Activated CD8-positive, alpha-beta memory T cell treated with anti-CD3 and anti-CD28 coated beads, Interleukin-2, amount 50 U/mL, for 48 hours (primary cell): ENCODE measurements around the gene CRIM1.

Experiments used
- DNase-seq: peaks from one replicate; pipeline ENCODE4 v3.0.0-alpha.2; 2020

Gene CRIM1

DNA sequence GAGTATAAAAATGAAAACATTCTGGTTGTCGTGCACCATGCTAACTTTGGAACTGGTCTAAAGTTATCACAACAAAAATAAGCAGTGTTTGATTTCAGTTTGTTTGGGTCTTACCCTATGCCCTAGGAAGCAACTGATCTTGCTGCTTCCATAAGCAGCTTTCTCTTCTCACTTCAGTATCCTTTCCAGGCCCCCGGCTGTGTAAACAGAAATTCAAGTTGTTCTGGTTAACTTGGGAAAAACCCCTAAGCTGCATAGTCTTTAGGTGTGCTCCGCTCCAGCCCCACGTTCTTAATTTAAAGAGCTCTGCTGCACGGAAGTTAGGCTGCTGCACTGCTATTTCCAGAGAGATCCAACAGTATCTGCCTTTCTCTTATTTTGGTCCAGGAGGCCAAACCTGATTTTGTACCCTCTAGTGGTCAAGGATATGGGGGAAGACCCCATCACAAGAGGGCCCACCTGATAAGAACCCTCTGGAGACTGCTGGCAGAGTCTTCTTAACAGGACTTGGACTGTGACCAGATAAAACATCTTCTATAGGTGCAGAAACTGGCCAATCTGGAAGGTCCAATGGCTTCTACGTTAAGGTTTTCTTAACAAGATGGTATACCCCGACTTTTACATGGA lies 173.3 kb downstream of the CRIM1 start:
- no peak for DNase-seq

DNA sequence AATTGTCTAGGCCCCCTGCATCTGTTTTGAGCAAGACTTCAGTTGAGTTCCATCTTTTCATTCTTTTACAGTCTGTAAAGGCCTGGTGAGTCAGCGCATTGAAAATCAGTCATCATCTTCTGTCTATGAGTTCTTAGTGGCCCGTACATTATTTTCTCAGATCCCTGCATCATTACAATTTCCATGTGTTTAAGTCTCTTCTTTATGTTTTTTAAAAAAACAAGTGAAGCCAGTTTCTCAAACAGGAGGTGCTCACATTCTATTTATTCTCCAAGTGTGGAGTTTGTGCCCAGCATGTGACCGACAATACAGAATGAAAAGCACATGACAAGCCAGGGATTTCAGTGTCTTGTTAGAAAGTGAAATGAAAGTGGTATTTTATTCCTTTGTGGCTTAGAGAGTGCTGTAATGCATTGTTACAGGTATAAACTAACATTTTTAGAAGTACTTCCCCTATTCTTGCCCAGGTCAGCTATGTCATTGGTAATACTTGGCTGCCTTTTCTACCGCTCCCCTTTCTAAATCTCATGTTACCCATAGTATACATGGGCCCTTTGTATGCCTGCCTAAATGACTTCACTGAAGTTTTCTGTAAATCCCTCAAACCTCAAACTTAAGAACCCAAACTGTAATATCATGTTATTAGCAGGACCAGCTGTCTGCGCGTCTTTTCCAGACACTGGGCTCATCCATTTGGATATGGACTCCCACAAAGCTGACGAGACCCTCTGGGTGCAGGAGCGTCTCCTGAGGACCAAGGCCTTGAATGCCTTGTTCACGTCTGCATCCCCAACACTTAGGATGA lies 174.8 kb downstream of the CRIM1 start:
- no peak for DNase-seq

DNA sequence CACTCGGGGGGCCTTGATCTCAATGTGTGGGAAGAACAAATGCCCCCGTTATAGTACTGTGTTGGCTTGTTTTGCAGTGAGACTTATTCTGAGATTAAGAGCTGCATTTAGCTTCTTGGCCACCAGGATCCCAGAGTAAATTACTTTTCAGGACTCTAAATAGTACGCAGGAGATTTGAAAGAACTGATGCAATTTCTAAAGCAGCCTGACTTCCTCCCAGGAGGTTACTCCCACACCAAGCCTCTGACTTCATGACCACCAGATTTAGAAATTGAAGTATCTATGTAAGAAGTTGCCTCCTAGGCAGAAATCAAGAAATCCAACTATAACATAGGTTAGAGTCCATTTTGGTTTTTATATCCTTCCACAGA lies 175.4 kb downstream of the CRIM1 start:
- no peak for DNase-seq

DNA sequence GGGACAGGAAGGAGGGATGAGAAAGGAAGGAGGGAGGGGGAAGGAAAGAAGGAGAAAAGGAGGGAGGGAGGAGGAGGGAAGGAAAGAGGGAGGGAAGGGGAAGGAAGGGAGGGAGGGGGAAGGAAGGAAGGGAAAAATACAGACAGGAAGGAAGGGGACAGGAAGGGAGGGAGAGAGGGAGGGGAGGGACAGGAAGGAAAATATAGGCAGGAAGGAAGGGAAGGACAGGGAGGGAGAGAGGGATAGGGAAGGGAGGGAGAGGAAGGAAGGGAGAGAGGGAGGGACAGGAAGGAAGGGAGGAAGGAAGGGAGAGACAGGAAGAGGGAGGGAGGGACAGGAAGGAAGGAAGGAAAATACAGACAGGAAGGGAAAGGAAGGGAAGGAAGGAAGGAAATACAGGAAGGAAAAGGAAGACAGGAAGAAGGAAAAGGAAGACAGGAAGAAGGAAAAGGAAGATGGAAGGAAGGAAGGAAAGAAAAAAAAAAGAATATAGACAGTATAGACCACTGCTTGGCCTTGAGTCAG lies 178.8 kb downstream of the CRIM1 start:
- no peak for DNase-seq

DNA sequence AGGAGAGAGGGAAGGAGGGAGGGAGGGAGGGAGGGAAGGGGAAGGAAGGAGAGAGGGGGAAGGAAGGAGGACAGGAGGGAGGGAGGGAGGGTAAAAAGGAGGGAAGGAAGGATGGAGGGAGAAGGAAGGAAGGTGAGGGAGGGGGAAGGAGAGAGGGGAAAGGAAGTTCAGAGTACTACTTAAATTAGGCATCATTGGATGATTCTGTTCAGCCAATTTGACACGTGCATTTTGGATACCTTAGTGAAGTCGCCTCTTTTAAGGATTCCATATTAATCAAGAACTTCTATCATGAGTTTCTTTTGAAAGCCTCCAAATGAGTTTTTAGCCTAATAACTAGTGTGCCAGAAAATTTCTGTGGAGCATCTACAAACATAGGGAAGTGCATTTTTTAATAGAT lies 179.5 kb downstream of the CRIM1 start:
- DNase-seq: no peak

DNA sequence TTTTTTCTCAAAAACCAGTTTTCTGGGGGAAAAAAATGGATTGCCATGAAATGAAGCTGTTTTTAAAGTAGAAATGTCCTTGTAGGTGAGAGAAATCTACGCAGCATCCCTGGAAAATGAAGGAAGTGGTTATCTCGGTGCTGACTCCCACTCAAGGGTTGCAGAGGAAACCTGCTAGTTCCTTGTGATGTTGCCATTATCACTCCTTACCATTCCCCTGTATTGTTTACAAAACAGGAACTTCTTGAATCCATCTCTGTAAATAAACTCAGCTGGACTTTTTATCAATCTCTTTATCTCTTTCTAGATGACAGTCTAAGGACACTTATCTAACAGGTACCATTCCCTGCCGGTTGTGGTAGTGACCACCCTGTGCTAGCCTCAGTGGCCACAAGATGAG lies 181.2 kb downstream of the CRIM1 start:
- no peak for DNase-seq

DNA sequence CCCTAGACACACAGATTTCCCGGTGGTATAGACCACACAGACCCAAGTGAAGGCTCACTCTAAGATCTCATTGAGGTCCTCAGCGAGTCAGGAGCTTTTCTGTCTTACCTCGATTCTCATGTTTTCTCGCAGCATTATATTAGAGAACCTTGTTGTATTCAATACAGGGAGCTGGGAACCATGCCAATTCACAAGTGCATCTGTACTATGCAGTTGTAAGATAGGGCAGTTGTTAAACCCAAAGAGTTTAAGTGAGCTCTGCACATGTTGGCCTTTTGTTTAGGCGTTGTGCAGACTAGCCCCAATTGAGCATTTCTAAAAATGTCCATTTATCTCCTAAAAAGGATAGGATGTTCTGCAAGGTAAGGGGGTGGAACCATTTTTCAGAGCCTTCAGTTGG lies 182.8 kb downstream of the CRIM1 start:
- DNase-seq: no peak

DNA sequence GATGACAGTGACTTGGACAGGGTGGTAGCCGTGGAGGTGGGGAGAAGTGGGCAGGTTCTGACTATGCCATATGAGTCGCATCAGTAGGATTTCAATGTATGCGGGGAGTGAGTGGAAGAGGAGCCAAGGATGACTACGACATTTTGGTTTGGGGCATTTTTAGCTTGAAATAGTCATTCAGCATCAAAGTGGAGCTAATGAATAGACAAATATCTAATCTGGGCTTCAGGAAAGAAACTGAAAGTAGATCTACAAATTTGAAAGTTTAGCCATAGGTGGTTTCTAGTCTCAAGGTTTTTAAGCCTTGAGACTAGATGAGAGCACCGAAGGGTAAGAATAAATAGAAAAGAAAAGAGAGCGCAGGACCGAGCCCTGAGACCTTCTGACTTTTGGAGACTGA lies 184.1 kb downstream of the CRIM1 start:
- no peak for DNase-seq

DNA sequence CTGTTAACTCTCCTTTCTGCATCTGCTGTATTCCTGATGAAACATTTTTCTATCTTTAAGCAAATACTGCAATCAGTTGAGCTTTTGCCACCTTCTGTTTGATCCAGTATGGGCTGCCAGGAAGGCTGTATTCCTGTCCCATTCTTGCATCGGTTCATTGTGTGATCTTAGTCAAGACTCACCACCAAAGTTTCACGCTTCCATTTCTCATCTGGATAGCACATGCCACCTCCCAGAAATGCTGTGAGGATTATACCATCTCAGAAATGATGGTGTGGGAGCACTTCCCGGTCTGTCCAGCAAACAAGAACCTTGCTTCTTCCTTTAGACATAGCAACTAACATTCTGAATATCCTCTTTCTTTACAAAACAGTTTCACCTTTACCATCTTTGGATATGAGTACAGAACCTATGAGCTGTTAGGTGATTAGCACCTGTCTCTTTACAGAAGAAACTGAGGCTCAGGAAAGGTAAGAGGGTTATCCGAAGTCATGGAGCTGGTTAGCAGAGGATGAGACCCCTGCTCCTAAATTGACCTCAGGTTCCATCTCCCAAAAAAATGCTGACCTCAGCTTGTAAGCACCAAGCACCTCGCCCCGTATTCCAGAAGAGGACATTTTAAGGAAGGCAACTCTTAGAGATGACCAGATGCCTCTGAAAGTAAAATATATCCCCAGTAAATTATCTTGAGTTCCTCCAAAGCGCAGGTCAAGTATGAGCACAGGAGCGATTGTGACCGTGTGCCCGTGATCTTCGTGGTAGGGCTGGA lies 185.6 kb downstream of the CRIM1 start:
- no peak for DNase-seq

DNA sequence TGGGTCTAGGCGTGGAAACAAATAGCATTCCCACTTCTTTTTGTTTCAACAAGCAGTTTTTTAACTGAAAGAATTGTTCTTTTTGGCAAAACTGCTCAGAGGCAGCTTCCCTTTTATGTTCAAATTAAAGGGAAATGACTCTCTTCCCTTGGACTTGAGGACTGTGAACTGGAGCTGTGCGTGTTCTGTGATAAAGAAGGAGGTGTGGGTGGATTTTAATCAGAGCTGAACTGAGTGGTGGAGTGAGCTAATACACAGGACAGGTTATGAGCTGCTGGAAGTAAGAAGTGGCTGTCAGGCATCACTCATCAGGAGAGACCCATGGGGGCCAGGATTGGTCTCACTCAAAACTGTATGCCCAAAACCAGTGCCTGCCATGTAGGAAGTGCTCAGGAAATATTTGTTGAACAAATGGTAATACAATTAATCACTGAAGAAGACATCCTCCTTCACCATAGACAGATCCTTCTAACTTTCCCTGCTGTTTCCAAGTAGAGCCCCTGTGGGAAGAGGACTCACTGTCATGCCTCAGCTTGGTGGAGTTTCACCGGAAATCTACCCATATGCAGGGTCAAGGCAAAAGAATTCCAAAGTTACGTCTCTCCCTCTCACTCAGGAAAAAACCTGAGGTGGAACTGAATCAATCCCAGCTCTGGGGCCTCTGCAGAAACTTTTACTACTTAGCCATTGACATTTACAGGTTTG lies 186.5 kb downstream of the CRIM1 start:
- no peak for DNase-seq

DNA sequence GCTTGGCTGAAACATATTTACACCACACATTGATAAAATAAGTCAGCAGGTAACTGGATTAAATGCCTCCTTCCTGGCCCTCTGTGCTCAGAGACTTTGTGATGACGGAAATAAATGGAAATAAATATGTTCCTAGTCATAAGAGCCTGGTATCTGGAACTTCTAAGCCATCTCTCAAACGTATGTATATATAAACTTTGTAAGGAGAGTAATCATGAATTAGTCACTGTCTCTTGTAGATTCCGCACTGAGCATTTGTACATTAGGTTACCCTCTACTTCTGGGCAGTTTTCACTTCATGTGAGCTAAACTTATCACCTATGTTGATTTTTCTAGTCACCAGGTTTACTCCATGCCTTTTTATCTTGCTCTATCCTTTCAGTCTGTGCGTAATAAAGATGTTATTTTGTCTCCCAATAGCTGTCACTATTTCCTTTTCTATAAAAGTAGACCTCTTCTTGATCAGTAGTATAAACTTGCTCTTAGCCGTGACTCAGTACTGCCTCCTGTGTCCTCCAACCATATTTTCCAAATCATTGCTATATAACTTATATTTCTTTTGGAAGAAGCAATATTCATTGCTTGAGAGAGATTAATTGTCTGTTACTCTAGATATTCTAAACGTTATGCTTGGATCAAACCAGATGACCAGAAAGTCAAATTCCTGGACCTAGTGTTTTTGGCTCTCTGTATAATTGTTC lies 189.2 kb downstream of the CRIM1 start:
- no peak for DNase-seq

DNA sequence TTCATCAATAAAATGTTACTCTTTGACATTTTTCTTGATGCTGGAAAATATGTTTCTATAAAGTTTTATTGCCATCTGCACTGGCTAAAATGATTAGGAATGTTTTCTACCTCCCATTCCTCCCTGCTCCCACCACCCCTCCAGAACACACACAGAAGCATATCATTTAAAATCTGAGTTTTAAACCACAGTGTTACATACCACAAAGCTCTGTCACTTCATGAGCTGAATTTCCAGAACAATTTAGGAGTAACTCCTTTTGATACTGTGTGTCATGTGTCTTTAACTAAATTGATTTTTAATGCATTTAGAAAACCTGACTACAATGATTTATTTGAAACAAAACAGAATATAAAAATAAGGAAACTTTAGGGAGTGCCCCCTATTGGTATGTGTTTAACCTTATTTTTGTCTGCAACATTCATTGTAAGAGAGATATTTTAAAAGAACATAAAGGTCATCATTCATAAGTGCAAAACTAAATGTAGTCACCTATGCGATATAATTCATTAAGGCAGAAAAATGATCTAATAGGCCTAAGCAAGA lies 190.4 kb downstream of the CRIM1 start:
- DNase-seq: no peak

DNA sequence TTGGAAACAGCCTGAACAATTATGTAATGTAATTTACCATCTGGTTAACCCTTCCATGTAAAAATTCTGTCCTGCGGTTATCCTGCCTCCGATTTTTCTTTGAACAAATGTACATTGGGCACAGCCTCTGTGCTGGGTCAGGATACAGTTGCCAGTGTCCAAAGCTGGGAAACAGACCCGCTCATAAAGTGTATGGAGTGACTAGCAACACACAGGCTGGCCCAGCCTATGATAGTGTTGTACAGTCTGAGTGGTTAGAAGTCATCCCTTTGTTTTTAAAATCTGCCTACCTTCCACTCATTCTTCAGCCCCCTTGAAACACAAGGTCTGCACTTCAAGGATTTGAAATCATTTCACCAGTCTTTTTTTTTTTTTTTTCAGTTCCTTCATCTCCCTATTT lies 192.3 kb downstream of the CRIM1 start:
- DNase-seq: no peak

DNA sequence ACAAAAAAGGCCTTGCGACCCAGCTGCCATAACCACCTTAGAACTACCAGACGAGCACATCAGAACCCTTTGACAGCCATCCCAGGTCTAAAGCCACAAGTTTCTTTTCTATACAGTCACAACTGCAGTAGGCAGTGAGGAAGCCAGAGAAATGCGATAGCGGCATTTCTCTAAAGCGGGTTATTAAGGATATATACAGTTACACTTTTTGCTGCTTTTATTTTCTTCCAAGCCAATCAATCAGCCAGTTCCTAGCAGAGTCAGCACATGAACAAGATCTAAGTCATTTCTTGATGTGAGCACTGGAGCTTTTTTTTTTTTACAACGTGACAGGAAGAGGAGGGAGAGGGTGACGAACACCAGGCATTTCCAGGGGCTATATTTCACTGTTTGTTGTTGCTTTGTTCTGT lies 193.6 kb downstream of the CRIM1 start:
- no peak for DNase-seq

DNA sequence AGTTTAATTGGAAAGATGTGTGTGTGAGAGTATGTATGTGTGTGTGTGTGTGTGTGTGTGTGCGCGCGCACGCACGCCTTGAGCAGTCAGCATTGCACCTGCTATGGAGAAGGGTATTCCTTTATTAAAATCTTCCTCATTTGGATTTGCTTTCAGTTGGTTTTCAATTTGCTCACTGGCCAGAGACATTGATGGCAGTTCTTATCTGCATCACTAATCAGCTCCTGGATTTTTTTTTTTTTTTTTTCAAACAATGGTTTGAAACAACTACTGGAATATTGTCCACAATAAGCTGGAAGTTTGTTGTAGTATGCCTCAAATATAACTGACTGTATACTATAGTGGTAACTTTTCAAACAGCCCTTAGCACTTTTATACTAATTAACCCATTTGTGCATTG lies 194.4 kb downstream of the CRIM1 start:
- no peak for DNase-seq

DNA sequence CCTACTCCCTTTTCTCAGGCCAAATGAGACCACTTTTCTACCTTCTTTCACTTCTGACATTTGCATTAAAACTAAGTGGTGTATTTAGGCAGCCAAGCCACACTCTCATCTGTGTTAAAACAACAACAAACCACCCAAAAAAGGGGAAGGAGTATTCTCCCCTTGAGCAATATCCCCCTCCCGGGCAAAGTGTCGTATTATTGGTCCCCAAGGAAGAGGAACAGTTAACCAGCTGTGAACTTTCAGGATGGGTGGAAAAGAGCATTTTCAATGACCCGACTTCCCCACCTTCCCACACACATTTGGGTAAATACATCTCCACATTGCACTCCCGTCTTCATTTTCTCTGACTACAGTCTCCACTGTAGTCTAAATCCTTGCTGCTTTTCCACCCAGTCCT lies 198.1 kb downstream of the CRIM1 start:
- DNase-seq: no peak

DNA sequence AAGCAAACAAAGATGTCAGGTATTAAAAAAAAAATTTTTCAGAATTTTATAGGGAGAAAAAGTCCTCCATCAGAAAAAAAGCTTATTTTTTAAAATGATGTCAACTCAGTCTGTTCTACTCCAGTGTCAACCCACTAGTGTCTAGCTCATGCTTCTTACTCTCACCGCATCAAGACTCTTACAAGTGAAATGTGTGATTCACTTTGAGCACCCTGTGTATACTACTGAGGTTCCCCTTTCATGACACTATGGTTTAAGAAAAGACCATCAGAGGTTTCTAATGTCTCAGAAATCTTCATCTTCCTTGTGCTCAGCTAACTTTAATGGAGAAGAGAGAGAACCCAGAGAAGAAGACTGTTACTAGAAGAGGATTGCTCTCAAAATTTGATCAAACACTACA lies 199.0 kb downstream of the CRIM1 start:
- DNase-seq: no peak

DNA sequence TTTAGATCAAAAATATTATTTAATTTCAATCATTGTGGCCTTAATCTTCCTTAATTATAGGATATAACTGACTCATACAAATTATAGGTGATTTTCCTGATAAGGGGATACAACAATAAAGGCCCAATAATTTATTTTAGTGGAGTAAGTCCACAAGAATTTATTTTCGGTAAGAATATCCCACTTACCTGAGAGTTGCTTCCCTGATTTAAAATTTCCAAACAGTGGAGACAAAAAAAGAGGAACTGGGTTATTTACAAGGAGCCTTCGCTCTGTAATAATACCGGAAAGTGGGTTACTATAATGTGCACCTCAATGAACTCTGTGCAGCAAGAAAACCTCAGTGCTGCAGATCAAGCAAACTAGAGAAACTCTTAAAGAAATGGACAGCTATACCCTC lies 200.2 kb downstream of the CRIM1 start:
- no peak for DNase-seq

DNA sequence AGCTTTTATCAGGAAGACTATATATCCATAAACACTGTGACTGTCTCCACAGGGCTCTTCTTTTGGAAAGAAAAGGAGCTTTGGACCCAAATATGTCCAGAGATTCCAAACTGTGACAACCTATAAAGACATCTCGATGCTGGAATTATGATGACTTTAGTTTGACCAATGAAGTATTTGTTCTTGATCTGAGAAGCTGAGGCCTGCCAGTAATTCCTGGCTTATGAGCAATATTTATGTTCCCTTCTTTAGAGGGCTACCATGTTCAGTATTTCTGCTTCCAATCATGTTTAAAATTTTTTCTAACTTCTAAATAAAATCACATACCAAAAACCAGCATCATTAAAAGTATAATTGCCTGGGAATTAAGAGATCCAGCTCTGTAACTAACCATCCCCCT lies 201.3 kb downstream of the CRIM1 start:
- DNase-seq: no peak

DNA sequence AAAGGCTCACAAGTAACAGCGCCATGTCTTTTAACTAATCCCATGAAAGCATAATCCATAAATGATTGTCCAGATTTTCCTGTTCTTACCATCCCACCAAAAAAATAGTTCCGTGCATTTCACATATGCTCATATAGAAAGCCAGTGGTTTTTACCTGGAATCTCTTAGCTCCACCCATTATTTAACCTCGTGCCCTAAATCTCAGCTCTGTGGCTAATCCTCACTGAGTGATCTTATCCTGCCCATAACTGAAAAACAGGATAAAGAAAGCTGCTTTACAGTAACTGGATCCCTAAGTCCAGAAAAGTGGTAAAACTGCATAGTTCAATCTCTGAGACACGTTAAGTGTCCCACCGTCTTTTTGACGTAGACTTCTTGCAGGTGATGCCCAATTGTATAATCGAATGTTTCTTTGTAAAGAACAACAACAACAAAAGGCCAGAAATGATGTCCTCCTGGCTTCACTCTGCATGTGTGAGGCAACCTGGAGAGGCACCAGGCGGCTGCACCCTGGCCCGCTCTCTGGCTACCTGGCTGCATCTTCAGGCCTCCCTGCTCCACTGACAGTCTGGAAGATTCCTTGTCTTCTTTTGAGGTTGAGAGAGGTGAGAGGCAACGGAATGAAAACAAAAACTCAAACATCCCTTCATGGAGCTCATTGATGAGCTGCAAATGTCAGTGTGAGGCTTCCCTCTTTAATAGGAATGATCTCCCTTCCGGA lies 203.8 kb downstream of the CRIM1 start:
- DNase-seq: no peak

DNA sequence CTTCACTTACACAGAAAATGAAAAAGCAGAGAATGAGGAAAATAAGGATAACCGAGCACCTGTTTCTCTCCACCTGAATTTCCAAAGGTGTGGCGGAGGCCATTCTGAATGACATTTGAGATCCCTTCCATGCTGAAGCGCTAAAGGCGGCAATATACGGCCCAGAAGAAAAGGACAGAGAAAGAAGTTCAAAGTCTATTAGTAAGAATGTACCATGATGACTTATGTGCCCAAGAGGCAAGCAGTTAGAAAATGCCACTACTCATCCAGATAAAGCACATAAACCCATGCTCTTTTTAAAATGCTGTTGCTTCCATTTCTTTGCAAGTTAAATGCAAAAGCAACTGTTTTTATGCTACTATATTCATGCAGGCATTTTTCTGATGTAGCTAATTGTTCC lies 205.1 kb downstream of the CRIM1 start:
- no peak for DNase-seq
